ENCODE measurements around the gene ZNF790. TPM values are rescaled to one million over a fixed set of nuclear protein-coding genes. Genes with fewer than 3 reads are reported as not detected.

ZNF790 gene
- total and polyA plus RNA-seq, 2 of the 4 experiments (the other 2 are of a cell fraction) = 0.97 to 4.3 TPM

- CTCF ChIA-PET = no interaction called here
- H2BK20ac ChIP-seq (ENCODE audit: low read depth, low read length) = no peak overlapping the region
Observed at GRCh38 chr19:36821758-36822157, 16.4 kb downstream of the ZNF790 start.

More at GRCh38 chr19:36821758-36822157, 16.4 kb downstream of the ZNF790 start:
- Histone ChIP-seq H4K8ac (ENCODE audit: low read depth in 2 of 2, low read length in 2 of 2) (no peak overlapping the region), H2AFZ (replicated peaks; ENCODE audit: low read length, poor library complexity) (no peak overlapping the region), H3K27me3 (ENCODE audit: control insufficient read depth, insufficient read depth, low read length) (no peaks in the 10 kb centered on the region), H2BK120ac (ENCODE audit: low read depth, low read length) (no peak overlapping the region), H3K56ac (ENCODE audit: extremely low read depth, insufficient read depth, low read length) (no peak overlapping the region), H3K4ac (ENCODE audit: low read depth, low read length) (no peak overlapping the region), H3K4me3 (ENCODE audit: insufficient read depth, low read depth, low read length) (no peak overlapping the region), H3K4me2 (ENCODE audit: low read depth, low read length) (no peak overlapping the region), H4K91ac (ENCODE audit: insufficient read depth, low read depth, low read length) (no peak overlapping the region), H3K9me1 (ENCODE audit: insufficient read depth, low read length) (no peaks in the 10 kb centered on the region), H3K9ac (ENCODE audit: low read depth, low read length) (no peak overlapping the region), H3K36me3 (ENCODE audit: control insufficient read depth, insufficient read depth, low read length) (peaks cover 46% of the 10 kb centered on the region), H3K18ac (ENCODE audit: low read depth, low read length) (no peak overlapping the region), H4K5ac (ENCODE audit: low read depth, low read length) (no peak overlapping the region), H2BK15ac (ENCODE audit: low read depth, low read length) (no peak overlapping the region), H3K27ac (ENCODE audit: insufficient read depth, low read length) (no peak overlapping the region), H3K14ac (replicated peaks; ENCODE audit: low read depth, low read length) (no peak overlapping the region), H3K23ac (ENCODE audit: low read depth, low read length) (no peak overlapping the region), H3K9me3 (ENCODE audit: control insufficient read depth, insufficient read depth, low read length) (peaks cover 85% of the 10 kb centered on the region), H2BK5ac (ENCODE audit: low read depth, low read length, poor library complexity, severe bottlenecking) (no peak overlapping the region), H2AK9ac (replicated peaks; ENCODE audit: low read depth, low read length, poor library complexity) (no peak overlapping the region), H4K20me1 (ENCODE audit: insufficient read depth, low read length) (no peaks in the 10 kb centered on the region), H2AK5ac (ENCODE audit: low read depth, low read length) (no peak overlapping the region), H3K4me1 (ENCODE audit: control insufficient read depth, insufficient read depth, low read length) (no peaks in the 10 kb centered on the region), H3K79me1 (ENCODE audit: low read depth in 1 of 2, low read length in 2 of 2) (peaks cover 0 to 4% of the 10 kb centered on the region in 2 experiments; a peak in 1 of 4 replicates)
- TF ChIP-seq MXI1 (IDR thresholded peaks at IDR 0.05; ENCODE audit: borderline replicate concordance, low read depth, low read length) = no peak
- no peak for TF ChIP-seq POLR2A (IDR thresholded peaks at IDR 0.05; ENCODE audit: low read depth, low read length)
- TF ChIP-seq MAZ (IDR thresholded peaks at IDR 0.05; ENCODE audit: borderline replicate concordance, low read depth, low read length) = no peak
- no peak for TF ChIP-seq FOS (IDR thresholded peaks at IDR 0.05; ENCODE audit: low read depth, low read length)
- TF ChIP-seq SMC3 (IDR thresholded peaks at IDR 0.05; ENCODE audit: low read depth, low read length) = no peak
- TF ChIP-seq CHD1 (IDR thresholded peaks at IDR 0.05; ENCODE audit: low read depth, low read length) = no peak
- TF ChIP-seq RAD21 (IDR thresholded peaks at IDR 0.05; ENCODE audit: low read length) = no peak
- in situ Hi-C loops (cut with MboI; ENCODE audit: low sequenced_read_pairs) (no loop called here), intact Hi-C loops (cut with micrococcal nuclease) (no loop called here), dilution Hi-C loops (cut with HindIII; ENCODE audit: low sequenced_read_pairs, unreplicated experiment) (no loop called here)
- ATAC-seq (ENCODE audit: low read depth) (no peak), DNase-seq (no peak)
- WGBS, 2 experiments (ENCODE audit: extremely low coverage in 2 of 2, insufficient read length in 1 of 2) = 96% methylated on average over 5 of the region's 5 CpGs; no CpG with 5 or more reads in 1 of the 2 experiments
- no TSS peak for BruUV-seq (replicated peaks)
- POLR2A ChIA-PET (ENCODE audit: unreplicated experiment) = no interaction called here
